Endometrial microvascular endothelial cells (primary cell): ENCODE data around the gene ALAD. TPM values are rescaled to one million over a fixed set of nuclear protein-coding genes. Genes with fewer than 3 reads are reported as not detected.
"Not testable (repeated sequence)": the region's sequence is repeated elsewhere in the genome, so short reads cannot be mapped to it uniquely, and the experiment has no call there.

ENCODE experiments used
- in situ Hi-C: cut with HindIII; loops from 2 replicates; pipeline ENCODE4 v1.10.0; 2017; ENCODE audit warnings: low sequenced_read_pairs, low pct_unique_long_range_greater_than_20kb; ENCODE audit errors: inconsistent ontology term
- total RNA-seq: library from RNA; depleted of rRNA; stranded (reverse); fragments of >200 nt; gene quantifications from one replicate; pipeline ENCODE4 v1.2.3, GENCODE V29; 2015; ENCODE audit errors: inconsistent ontology term

ALAD gene
- total RNA-seq, 1 donor from 2014 or later: 9.6 TPM

DNA sequence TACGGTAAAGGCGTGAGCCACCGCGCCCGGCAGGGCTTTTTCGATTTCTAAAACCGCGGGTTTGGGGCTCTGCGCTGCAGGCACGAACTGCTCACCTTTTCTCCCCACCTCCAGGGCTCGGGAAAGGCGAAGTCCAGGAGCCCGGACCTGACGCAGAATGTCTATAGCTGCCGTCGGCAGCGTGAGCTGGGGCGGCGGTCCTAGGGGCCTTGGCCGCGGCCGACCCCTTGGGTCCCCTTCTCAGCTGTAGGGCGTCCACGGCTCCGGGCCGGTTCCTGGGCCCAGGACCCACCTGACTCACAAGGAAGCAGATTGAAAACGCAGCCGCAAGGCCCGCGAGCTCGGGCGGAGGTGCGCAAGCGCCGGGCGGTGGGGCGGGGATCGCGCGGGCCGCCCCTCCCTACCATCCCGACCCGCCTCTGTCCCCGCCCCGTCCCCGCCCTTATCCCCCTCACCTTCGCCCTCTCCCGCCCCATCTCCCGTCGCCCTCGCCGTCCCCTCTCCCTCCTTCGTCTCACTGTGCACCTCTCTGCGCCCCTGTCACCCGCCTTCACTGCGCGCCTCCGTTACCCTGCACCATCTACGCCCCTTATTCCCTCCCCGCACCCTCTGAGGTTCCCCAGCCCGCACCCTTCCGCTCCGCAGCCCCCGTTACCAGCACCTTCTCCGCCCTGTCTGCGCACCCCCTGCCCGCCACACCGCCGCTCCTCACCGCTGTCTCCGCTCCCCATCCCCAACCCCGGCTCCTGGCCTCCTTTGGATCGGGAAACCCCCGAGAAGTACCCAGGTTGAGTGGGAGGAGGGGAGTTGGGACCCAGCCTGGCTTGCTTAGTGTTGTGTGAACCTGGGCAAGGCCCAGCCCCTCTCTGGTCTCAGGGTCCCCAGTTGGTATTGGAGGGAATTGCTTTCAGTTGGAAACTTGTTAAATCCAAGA lies 24.2 kb downstream of the ALAD start, which contains the start of gene HDHD3:
TSS of gene HDHD3 (minus strand) at position 353 of the 934 bp plus-strand sequence. CDS start 2,632 bp downstream, outside the sequence.
- in situ Hi-C loops: no loop called here

DNA sequence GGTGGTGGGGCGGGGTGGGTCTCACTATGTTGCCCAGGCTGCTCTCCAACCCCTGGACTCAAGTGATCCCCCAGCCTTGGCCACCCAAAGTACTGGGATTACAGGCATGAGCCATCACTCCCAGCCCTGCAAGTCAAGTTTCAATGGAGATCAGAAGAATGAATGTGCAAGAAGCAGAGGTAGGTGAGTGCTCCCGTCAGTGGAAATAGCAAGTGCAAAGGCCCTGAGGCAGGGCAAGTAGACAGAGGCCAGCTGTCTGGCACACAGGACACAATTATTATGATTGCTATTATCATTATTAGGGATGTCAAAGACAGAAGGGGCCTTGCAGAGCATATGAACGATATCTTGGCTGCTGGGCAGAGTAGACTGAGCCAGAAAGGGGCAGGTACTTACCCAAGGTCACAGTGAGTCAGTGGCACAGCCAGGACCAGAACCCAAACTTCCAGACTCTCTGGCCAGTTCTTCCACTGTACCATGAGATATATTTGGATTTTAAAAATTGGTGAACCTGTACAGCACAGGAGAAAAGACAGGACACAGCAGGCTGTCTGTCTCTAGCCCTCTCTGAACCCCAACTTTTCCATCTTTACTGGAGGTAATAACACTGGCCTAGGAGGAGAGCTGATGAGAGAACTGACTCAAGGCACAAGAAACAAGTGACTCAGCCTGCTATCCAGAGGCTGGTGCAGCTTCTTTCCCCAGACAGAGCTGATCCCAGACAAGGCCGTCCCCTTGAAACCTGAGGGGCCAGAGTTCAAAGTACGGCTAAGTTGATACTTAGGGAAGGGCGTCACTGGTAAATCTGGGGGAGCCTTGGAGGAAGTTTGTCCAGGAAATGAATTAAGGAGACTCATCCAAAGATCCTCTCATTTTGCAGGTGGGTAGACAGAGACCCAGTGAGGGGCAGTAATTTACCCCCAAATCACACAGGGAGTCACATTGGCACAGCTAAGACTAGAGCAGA lies 25.7 kb downstream of the ALAD start:
- in situ Hi-C loops: no loop called here

DNA sequence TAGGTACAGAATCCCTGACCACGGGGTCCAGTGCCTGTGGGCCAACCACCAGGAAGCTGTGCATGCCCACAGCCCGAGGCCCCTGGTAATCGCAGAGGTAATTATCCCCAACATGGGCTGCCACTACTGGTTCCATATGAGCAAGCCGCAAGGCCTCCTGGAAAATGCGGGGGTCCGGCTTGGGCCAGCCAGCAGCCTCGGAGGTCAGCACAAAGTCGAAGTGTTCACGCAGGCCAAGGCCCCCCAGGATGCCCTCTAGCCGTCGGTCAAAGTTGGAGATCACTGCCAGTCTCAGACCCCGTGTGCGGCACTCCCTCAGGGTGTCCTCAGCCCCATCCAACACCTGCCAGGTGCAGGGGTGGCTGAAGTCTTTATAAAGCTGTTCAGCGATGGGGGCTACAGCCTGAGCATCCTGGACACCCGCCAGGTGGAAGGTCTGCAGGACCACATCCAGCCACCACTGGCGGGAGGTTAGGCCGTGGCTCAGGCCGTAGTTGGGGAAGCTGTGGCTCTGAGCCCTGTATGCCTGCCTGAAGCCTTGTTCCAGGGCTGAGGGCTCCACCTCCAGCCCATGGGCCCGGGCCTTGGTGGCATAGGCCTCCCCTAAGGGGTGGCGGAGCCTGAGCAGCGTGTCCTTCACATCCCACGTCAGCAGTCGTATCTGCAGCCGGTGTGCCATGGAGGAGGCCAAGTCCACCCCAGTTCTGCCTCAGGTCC lies 27.2 kb downstream of the ALAD start:
- in situ Hi-C loops: no loop called here

DNA sequence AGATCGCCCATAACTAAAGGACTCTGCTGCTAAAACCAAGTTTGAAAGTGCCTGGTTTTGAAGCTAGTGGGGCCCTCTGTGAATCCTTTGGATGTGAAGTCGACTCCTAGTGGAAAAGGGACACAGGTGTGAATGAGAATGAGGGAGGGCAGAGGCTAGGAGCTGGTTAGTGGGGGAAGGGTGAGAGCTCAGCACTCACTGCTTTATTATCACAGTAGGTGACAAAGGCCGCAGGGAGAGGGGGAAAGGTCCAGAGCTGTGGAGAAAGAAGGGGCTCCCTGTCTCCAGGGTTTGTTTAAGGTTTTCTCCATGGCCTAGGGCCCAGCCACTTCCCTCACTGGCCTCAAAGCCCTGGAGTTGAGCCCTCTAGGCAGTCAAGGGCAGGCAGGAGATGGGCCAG lies 27.8 kb downstream of the ALAD start:
- in situ Hi-C loops: no loop called here

DNA sequence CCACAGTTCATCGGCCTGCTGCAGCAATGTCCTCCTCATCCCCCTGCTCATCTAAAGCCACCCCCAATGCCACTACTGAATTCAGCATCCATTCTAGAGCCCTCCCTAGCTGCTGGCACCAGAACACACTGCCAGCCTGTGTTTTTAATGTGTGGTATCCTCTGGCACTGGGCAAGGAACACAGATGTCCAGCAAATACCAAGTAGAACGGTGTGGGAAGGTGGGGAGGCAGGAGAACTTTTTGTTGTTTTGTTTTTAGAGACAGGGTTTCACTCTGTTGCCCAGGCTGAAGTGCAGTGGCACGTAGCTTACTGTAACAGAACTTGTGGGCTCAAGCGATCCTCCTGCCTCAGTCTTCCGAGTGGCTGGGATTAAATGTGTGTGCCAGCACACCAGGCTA lies 29.0 kb downstream of the ALAD start:
- in situ Hi-C loops: no loop called here

DNA sequence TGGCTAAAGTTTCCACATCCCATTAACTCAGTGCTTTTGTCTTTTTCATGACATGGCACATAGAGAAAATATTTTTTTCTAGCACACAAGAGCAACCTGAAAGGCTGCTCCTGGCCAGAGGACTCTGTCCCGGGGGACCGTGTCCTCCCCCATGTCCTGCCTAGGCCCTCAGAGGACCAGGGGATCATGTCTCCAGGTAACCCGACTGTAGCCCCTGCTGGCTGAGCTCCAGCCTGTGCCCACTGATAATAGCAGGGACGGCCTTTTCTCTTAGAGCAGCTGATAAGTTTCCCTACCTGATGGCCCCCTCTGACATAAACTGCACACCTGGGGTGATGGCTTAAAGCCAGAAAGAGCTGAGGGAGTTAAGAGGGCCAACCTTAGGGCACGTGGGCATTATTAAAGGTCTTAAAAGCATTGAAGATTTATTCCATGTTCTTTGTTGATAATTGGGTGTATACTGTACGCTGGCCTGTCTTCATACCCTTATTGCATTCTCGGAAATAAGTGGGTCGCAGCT lies 30.2 kb downstream of the ALAD start:
- in situ Hi-C loops: no loop called here

DNA sequence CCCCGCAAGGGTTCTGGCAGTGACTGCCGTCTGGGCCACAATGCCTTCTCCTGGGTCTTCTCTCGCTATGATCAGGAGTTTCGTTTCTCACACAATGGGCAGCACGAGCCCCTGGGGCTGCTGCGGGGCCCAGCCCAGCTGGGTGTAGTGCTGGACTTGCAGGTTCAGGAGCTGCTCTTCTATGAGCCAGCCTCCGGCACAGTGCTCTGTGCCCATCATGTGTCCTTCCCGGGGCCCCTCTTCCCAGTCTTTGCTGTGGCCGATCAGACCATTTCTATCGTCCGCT lies 31.3 kb downstream of the ALAD start:
- in situ Hi-C loops: no loop called here

DNA sequence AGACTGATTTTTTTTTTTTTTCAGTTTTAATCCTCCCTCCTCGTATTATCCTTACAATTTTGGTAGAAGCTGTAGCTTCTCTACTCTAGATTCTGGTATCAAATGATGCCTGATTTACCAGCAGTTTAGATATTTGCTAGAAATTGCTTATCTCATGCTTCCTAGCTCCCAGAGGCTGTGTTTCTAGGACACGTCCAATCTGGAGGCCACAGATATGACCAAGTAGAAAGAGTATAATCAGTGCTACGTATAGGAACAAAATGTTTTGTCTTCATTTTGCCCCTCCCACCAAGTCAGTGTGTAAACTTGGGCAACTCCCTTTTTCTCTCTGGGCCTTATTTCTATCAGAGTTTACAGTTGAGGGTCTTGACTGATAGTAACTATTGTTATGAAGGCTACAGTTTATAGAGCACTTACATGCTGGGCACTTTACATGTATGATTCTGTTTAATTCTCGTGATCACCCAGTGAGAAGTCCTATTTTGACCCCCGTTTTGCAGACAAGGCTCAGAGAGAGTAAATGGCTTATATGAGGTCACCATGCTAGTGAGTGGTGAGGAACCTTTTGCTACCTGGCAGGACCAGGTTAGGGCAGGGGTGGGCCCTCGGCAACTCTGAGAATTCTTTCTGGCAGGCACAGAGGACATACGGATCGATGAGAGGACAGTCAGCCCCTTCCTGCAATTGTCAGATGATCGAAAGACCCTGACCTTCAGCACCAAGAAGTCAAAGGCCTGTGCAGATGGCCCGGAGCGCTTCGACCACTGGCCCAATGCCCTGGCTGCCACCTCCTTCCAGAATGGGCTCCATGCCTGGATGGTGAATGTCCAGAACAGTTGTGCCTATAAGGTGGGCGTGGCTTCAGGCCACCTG lies 31.9 kb downstream of the ALAD start:
- in situ Hi-C loops: no loop called here

DNA sequence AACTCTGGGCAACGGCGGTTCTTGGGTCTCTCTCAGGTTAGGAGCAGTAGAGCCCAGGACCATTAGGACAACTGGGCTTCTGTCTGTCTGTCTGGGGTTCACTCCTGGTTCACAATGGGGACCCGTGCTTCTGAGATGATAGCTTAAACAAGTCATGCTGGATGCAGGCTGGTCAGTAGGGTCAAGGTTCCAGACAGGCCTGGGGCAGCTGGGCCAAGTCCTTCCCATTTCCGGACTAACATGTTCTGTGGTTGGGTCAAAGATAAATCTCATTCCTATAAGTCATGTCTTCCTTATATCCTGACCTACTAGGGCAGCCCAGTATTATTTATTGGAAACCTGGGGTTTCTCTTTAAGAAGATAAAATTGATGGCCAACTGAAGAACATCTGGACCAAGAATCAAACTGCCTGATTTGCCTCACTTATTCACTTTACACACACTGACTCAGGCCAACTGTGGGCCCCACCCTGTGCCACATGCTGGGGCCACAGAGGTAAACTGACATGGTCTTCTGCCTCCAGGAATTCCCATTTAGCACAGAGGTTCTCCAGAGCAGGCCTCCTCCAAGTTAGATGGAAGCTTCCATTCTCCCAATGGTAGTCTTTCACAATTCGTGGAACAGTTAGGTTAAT lies 32.6 kb downstream of the ALAD start:
- in situ Hi-C loops: no loop called here

DNA sequence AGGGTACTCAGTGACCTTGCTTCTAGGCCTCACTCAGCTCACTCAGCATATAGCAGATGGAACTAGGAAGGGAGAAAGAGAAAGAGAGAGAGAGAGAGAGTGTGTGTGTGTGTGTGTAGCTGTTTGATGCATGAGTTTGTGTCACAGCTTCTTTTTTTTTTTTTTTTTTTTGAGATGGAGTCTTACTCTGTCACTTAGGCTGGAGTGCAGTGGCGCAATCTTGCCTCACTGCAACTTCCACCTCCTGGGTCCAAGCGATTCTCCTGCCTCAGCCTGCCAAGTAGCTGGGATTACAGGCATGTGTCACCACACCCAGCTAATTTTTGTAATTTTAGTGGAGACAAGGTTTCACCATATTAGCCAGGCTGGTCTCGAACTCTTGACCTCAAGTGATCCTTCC lies 35.4 kb downstream of the ALAD start:
- in situ Hi-C loops: not testable (repeated sequence)

DNA sequence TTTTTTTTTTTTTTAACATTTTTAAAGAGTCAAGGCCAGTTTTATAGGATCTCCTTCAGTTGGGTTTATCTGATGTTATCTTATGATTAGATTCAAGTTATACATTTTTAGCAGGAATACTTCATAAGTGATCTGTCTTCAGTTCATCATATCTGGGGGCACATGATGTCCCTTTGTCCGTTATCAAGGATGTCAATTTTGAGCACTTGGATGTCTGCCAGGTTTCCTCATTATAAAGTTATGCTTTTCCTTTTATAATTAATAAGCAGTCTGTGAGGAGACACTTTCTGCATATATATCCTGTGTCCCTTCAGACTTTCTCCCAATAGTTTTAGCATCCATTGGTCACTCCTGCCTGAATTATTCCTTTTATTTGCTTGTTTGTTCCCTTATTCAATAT lies 36.1 kb downstream of the ALAD start:
- in situ Hi-C loops: no loop called here

DNA sequence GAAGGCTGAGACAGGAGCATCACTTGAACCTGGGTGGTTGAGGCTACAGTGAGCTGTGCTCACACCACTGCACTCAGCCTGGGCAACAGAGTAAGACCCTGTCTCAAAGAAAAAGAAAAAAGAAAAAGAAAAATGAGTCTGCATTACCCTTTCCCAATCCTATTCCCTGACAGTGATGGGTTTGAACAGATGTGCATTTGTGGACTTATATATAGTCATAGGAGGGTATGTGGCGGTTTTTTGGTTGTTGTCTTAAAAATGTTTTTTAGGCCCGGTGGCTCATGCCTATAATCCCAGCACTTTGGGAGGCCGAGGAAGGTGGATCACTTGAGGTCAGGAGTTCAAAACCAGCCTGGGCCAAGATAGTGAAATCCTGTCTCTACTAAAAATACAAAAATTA lies 37.7 kb downstream of the ALAD start:
- in situ Hi-C loops: no loop called here

DNA sequence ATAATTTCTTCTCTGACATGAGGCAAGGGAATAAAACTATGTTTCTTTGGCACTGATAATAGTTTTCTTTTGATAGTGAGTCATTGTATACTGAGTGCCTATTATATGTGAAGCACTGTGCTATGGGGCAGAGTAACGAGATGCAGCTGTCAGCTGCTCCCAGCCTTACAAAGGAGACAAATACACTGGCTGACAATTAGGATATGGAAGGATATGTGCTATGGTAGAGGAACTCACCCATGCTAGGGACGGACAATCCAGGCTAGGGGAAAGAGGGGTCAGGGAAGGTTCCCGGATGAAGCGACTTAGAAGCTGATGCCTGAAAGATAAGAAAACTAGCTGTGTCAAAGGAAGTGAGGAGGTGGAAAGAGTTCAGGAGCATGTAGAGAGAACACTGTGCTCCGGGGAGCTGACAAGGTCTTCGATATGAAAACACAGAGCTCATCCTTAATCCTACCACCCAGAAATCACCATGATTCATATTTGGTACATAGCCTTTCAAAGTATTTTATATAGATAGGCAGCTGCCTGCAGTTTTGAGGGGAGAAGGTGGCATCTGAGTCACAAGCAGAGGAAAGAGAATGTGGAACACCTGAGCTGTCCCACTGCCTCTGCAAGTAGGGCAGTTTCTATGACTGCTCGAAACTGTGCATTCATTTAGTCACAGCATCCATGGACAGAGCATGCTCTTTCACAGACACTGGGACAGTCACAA lies 39.6 kb downstream of the ALAD start:
- in situ Hi-C loops: no loop called here

DNA sequence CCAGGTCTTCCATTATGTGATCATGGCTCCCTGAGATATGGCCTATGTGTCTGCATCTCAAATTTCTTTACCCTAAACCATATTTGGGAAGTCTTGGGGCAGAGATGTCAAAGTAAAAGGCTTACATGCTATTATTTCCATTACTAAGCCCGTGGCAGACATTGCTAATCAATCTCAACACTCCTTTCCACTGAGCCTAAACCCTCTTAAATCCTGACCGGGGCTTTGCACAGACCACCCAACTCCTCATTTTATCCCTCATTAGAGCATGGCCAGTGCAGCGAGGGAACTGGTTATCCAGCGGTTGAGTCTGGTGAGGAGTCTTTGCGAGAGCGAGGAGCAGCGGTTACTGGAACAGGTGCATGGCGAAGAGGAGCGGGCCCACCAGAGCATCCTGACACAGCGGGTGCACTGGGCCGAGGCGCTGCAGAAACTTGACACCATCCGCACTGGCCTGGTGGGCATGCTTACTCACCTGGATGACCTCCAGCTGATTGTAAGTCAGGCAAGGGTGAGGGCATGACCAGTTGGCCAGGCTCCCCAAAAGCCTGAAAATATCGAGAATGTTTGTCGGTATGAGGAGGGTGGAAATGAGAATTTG lies 40.7 kb downstream of the ALAD start:
- in situ Hi-C loops: no loop called here

DNA sequence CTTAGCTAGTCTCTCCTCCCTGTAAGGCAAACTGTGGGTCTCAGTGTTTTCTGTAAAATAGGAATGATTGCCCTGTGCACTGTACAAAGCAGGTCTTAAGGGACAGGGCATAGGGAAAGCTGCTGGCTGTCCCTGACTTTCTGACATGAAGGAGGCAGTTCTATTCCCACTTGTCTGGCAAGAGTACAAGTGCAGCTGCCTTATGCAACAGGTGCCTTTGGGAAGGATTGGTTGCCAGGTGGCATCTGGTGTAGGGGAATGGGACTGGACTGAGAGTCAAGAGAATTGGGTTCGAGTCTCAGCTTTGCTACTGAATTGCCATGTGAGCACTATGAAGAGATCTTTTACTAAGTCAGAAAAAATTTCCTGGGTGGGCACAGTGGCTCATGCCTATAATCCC lies 41.7 kb downstream of the ALAD start:
- in situ Hi-C loops: no loop called here

DNA sequence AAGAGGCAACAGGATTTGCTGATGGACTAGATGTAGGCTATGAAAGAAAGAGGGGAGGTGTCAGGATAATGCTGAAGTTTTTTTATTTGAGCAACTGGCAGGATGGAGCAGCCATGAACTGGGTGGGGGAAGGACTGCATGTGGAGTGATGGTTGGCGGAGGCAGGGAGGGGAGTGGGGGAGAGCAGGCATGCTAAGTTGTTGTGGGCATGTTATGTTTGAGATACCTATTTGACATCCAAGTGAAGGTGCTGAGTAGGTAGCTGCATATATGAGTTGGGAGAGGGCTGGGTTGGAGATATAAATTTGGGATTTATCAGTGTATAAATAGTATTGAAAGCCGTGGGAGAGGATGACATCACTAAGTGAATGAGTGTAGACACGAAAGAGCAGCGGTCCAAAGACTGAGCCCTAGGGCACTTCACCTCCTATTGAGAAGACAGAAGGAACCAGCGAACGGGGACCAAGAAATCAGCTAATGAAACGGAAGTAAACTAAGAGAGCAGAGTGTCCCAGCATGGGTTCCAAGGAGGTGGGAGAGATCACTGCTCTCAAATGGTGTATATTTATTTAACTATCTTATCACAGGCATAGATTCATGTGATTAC lies 44.3 kb downstream of the ALAD start:
- in situ Hi-C loops: no loop called here
